Measurements from ENCODE around the gene TEX29. TPM values are rescaled to one million over a fixed set of nuclear protein-coding genes. Genes with fewer than 3 reads are reported as not detected.

Gene TEX29
- total and polyA plus RNA-seq, 2 donors (not counting 1 experiment from before 2014, with no cell fraction given) = 0.66 to 0.86 TPM

DNA sequence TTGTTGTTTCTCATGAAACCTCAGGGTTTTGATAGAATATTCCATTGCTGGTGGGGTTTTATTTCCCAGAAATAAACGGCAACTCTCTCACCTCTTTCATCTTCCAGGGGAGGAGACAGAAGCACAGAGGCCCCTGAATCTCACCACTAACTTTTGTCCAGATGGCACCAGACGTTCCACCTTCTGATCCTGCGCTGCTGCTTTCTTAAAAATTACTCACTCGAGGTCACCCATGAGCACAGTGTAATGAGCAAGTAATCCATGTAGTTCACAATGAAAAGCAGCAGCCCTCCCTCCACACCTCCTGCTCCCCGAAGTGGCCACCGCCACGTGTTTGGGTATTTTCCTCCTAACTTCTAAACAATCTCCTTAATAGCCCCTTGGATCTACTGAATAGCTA lies 51.3 kb downstream of the TEX29 start:
- ATAC-seq (ENCODE audit: low read depth) = no peak
- H2AFZ ChIP-seq (ENCODE audit: insufficient read depth, low read depth, low read length, poor library complexity, severe bottlenecking) = no peak overlapping the region
- peaks cover 0 to 13% (median 0%) of the 10 kb centered on the region in 3 donors for H3K9me3 ChIP-seq (ENCODE audit: control extremely low read depth in 1 of 3, control insufficient read depth in 2 of 3, insufficient read depth in 1 of 3, low read length in 2 of 3)
- no peak for DNase-seq
- POLR2A ChIA-PET = no interaction called here
- no peak overlapping the region for H3K4me3 ChIP-seq (ENCODE audit: control extremely low read depth in 1 of 5, extremely low read depth in 1 of 5, insufficient read depth in 1 of 5, low read depth in 2 of 5, low read length in 4 of 5)
- 84% methylated on average over 4 of the region's 7 CpGs for WGBS (ENCODE audit: insufficient coverage)
- H3K9ac ChIP-seq (ENCODE audit: low read length) = no peak overlapping the region
- H3K27me3 ChIP-seq (replicated peaks in 1 of 4; ENCODE audit: control extremely low read depth in 1 of 4, control insufficient read depth in 3 of 4, insufficient read depth in 4 of 4, low read length in 3 of 4) = no peaks in the 10 kb centered on the region
- no peak overlapping the region for H3K4me3 Mint-ChIP-seq
- H3K4me2 ChIP-seq (replicated peaks; ENCODE audit: low read depth, low read length, poor library complexity, severe bottlenecking) = no peak overlapping the region
- H3K4me1 Mint-ChIP-seq = no peaks in the 10 kb centered on the region
- no peaks in the 10 kb centered on the region for H3K4me1 ChIP-seq (ENCODE audit: control insufficient read depth in 2 of 2, insufficient read depth in 2 of 2, low read length in 2 of 2)
- H3K27ac ChIP-seq (ENCODE audit: low read length in 2 of 2) = no peak overlapping the region
- peaks cover 5% of the 10 kb centered on the region for H3K27me3 Mint-ChIP-seq
- no peak for TF ChIP-seq EZH2 (IDR thresholded peaks at IDR 0.05; ENCODE audit: borderline replicate concordance, insufficient read depth, low read depth, low read length, poor library complexity, severe bottlenecking)
- TF ChIP-seq, protein P1, sequence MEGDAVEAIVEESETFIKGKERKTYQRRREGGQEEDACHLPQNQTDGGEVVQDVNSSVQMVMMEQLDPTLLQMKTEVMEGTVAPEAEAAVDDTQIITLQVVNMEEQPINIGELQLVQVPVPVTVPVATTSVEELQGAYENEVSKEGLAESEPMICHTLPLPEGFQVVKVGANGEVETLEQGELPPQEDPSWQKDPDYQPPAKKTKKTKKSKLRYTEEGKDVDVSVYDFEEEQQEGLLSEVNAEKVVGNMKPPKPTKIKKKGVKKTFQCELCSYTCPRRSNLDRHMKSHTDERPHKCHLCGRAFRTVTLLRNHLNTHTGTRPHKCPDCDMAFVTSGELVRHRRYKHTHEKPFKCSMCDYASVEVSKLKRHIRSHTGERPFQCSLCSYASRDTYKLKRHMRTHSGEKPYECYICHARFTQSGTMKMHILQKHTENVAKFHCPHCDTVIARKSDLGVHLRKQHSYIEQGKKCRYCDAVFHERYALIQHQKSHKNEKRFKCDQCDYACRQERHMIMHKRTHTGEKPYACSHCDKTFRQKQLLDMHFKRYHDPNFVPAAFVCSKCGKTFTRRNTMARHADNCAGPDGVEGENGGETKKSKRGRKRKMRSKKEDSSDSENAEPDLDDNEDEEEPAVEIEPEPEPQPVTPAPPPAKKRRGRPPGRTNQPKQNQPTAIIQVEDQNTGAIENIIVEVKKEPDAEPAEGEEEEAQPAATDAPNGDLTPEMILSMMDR (IDR thresholded peaks at IDR 0.05) = no peak
- CTCF ChIA-PET = no interaction called here
- no peaks in the 10 kb centered on the region for H3K79me2 ChIP-seq (ENCODE audit: control insufficient read depth, insufficient read depth, low read length)
- no peaks in the 10 kb centered on the region for H3K36me3 ChIP-seq (replicated peaks in 1 of 2; ENCODE audit: control extremely low read depth in 1 of 2, control insufficient read depth in 1 of 2, extremely low read depth in 1 of 2, insufficient read depth in 2 of 2, low read length in 1 of 2)
- no peaks in the 10 kb centered on the region for H4K20me1 ChIP-seq (ENCODE audit: control insufficient read depth, insufficient read depth, low read length, poor library complexity, severe bottlenecking)
- intact Hi-C loops (cut with micrococcal nuclease) = no loop called here
- H3K9me3 Mint-ChIP-seq (ENCODE audit: insufficient read depth) = peaks cover 2% of the 10 kb centered on the region
- no peak overlapping the region for H3K27ac Mint-ChIP-seq

DNA sequence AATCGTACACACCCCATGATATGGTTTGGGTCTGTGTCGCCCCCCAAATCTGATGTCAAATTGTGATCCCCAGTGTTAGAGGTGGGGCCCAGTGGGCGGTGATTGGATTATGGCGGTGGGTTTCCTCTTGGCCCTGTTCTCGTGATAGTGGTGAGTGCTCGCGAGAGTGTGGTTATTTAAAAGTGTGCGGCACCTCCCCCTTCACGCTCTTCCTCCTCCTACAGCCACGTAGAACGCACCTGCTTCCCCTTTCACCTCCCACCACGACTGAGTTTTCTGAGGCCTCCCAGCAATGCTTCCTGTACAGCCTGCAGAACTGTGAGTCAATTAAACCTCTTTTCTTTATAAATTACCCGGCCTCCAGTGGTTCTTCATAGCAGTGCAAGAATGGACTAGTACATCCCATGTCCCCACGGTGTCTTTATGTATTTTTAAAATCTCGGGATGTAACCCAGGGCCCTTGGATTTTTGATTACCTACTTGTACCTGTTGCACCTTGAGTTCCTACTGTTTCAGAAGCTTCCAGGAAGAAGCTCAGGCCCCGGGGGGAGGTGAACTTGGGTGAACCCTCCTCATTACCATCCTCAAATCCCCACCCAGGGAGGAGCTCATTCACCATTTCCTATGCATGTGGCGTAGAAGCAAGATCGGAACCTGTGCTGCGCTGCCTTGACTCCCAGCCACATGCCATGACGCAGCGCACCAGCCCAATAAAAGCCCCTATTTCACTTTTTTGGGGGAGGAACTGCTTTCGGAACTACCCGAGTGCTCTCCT lies 52.4 kb downstream of the TEX29 start:
- ATAC-seq (ENCODE audit: low read depth) = no peak
- Histone ChIP-seq H3K4me3 (ENCODE audit: control extremely low read depth in 1 of 5, extremely low read depth in 1 of 5, insufficient read depth in 1 of 5, low read depth in 2 of 5, low read length in 4 of 5) (no peak overlapping the region), H3K36me3 (replicated peaks in 1 of 2; ENCODE audit: control extremely low read depth in 1 of 2, control insufficient read depth in 1 of 2, extremely low read depth in 1 of 2, insufficient read depth in 2 of 2, low read length in 1 of 2) (no peaks in the 10 kb centered on the region), H3K27ac (ENCODE audit: low read length in 2 of 2) (no peak overlapping the region), H2AFZ (ENCODE audit: insufficient read depth, low read depth, low read length, poor library complexity, severe bottlenecking) (no peak overlapping the region), H3K79me2 (ENCODE audit: control insufficient read depth, insufficient read depth, low read length) (no peaks in the 10 kb centered on the region), H3K9me3 (ENCODE audit: control extremely low read depth in 1 of 3, control insufficient read depth in 2 of 3, insufficient read depth in 1 of 3, low read length in 2 of 3) (peaks cover 0 to 13% (median 0%) of the 10 kb centered on the region in 3 donors), H3K4me2 (replicated peaks; ENCODE audit: low read depth, low read length, poor library complexity, severe bottlenecking) (no peak overlapping the region), H3K9ac (ENCODE audit: low read length) (no peak overlapping the region), H4K20me1 (ENCODE audit: control insufficient read depth, insufficient read depth, low read length, poor library complexity, severe bottlenecking) (no peaks in the 10 kb centered on the region), H3K4me1 (ENCODE audit: control insufficient read depth in 2 of 2, insufficient read depth in 2 of 2, low read length in 2 of 2) (no peaks in the 10 kb centered on the region), H3K27me3 (replicated peaks in 1 of 4; ENCODE audit: control extremely low read depth in 1 of 4, control insufficient read depth in 3 of 4, insufficient read depth in 4 of 4, low read length in 3 of 4) (no peaks in the 10 kb centered on the region)
- POLR2A ChIA-PET = no interaction called here
- no peak for TF ChIP-seq EZH2 (IDR thresholded peaks at IDR 0.05; ENCODE audit: borderline replicate concordance, insufficient read depth, low read depth, low read length, poor library complexity, severe bottlenecking)
- no peak for DNase-seq
- peaks cover 2% of the 10 kb centered on the region for H3K9me3 Mint-ChIP-seq (ENCODE audit: insufficient read depth)
- peaks cover 5% of the 10 kb centered on the region for H3K27me3 Mint-ChIP-seq
- no peaks in the 10 kb centered on the region for H3K4me1 Mint-ChIP-seq
- CTCF ChIA-PET = no interaction called here
- H3K27ac Mint-ChIP-seq = no peak overlapping the region
- WGBS (ENCODE audit: insufficient coverage) = 70% methylated on average over 10 of the region's 23 CpGs
- intact Hi-C loops (cut with micrococcal nuclease) = no loop called here
- H3K4me3 Mint-ChIP-seq = no peak overlapping the region
